ENCODE results near the gene OSBPL5.

GRCh38 chr11:3146612-3147256 is 18.4 kb downstream of the OSBPL5 start:
- TF ChIP-seq CTCF (IDR thresholded peaks at IDR 0.05) (no peak), POLR2A (IDR thresholded peaks at IDR 0.05) (no peak)

Measured in heart left ventricle (tissue), 13 donors.